HG02840 (cell line): ENCODE measurements around the gene FBXW7.

Experiments used
- ATAC-seq: cut with Tn5 transposase; IDR thresholded peaks from one replicate; pipeline ENCODE4 v1.9.1; 2021; ENCODE audit warnings: mild to moderate bottlenecking, moderate library complexity, moderate number of reproducible peaks; ENCODE audit not compliant: unreplicated experiment, low FRiP score

FBXW7 gene

DNA sequence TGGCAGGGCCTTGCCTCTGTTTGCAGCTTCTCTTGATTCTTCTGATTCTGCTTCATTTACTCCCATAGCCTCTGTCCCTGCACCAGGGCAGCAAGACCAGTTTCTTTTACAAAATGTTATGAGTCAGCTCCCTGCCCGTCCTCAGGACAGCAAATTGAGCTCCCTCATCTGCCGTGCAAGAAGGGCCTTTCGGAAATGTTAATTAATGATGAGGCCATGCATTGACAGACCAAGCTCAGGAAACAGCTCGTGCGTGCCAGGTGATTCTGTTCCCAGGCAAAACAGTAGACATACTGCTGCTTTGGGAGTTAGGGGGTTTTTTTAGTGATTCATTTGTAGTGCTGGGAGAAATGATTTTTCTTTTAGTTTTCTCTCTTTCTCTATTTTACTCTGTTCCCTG, 231.7 kb downstream of the FBXW7 start:
- peak; percentile 92 for ATAC-seq

DNA sequence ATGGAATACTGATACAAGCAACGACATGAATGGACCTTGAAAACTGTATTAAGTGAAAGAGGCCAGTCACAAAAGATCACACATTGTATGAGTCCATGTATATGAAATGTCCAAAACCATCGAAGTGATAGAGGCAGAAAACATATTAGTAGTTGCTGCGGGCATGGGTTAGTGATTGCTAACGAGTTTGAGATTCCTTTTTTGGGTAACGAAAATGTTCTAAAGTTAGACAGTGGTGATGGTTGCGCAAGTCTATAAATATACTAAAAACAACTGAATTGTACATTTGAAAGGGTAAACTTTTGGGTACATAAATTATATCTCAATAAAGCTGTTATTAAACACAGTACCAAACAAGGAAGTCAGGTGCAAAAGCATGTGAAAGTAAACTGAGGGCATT, 234.5 kb downstream of the FBXW7 start:
- ATAC-seq = no peak

DNA sequence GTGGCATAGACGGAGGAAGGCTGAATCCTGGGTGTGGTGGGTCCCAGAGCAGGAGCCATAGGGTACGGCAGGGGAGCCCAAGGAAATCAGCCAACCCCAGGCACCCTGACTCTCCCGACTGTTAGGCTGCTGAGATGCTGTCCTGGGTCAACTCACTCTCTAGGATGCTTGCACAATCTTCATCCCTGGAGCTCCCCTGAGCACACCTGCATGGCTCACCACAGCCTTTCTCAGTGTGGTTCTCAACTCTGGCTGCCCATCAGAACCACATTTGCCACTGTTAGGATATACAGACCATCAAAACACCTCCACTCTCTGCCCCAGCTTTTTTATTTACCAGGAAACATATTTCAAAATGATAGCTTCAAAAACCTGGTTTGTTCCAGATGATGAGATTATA, 236.3 kb downstream of the FBXW7 start:
- ATAC-seq = no peak

DNA sequence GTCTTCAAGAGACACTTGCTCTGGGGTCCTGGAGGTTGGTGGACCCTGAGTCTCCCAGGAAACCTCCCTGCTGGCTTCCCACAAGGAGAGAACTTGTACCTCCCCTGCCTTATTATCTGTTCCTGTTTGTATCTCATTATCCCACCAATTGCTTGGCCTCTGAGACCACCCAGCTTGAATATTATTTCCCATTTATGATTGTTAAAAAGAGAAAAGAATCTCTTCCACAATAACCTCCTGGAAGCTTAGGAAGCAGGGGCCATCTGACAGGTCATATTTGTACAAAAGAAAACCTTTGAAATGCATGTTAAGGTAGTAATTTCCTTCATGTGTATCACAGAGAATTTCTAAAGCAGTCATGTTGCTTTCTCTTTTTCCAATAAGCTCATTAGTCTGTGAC, 239.5 kb downstream of the FBXW7 start:
- no peak for ATAC-seq

DNA sequence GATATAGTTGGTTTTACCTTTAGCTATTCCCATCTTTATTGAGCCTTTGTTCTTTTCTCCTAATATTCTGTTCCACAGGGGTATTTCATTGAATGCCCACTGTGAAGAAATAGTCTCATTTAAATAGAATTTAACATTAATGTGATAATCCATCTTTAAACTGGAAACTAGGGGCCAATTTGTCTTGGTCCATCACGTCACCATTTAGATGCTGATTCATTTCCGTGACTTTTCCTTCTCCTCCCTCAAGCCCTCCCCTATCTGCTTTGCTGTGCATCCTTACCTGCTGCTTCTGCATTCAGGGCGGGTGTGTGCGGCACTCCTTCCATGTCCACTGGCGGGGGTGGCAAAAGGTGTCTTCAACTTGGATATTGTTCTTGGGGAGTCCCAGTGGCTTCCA, 241.1 kb downstream of the FBXW7 start:
- ATAC-seq = no peak

DNA sequence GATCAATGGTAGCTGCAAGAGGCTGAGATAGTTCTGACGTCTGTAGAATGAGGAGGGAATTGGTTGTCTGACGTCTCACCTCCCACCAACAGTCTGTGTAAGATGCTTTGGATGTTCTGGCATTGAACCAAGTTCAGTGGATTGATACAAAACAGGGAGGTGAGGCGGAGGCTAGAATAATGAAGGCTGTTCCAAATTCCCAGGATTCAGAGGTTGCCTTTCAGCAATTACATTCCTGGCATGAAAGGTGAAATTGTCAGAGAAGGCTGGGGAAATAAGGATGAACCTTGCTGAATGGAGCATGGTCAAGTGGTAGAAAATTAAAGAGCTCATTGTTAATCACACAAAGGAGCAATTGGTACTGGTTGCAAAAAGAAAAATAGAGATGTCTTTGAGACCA, 241.6 kb downstream of the FBXW7 start:
- no peak for ATAC-seq

DNA sequence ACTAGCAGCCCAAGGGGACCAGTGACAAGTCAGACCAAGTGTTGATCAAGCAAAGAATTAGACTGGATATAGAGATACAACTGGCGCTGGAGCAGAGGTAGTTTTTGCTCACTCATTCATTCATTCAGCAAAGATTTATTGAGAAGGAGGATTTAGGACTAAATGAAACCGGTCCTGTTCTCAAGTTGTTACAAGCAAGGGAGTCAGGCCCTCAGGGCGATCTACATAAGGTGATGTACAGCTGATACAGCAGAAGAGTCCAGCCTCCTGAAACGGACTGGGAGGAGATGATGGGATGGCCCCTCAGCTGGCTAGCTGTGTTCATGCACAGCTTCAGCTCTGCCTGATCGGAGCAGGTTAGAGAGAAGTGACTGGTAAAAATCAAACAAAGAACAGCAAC, 242.4 kb downstream of the FBXW7 start:
- no peak for ATAC-seq

DNA sequence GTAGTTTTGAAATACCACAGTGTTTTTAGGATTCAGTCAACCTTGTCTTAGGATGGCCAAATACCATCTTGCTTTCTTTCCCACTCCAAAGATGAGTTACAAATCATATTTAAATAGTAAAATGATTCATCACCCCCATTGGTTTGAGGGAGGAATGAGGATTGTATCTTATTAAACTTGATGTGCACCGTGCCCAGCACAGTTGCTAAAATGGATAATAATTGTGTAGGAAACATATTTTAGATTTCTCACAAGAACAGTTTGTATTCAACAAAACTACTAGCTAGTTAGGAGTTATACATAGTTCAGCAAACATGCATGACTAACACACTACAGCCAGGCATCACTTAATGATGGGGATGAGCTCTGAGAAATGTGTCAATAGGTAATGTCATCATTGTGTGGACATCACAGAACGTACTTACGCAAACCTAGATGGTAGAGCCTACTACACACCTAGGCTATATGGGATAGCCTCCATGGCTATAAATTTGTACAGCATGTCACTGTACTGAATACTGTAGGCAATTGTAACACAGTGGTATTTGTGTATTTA, 245.4 kb downstream of the FBXW7 start:
- no peak for ATAC-seq

DNA sequence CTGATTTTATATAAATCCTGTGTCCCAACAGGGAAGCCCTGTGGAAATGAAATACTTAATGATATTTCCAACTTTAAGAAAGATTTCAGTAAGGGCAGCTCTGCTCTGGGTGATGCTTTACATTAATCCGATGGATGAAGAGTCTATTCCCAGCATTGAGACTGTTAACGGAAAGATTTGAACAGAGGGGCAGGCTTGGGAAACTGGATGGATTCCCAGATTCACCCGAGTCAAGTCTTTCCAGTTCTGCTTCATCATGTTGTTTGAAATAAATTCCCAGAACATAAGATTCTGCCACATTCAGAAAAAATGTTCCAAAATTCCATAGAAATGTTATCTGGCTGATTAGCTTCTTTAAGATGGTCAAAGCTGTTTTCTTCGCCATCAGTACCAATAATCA, 246.0 kb downstream of the FBXW7 start:
- ATAC-seq = no peak

DNA sequence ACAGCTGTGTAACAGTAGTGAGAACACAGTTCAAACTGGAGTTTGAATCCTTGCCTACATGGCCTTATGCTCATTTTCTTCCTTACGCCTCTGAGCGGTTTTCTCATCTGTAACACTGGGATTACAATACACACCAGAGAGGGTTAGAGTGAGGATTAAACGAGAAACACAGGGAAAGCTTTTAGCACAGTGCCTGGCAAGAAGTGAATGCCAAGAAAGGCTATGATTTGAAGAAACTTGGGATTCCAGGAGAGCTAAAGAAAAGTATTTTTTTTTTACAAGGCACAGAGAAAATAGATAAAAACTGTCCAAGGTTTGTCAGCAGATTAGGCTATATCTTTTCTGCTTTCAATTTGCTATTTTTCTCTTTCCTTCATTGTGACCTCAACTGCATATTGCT, 246.4 kb downstream of the FBXW7 start:
- ATAC-seq = no peak

DNA sequence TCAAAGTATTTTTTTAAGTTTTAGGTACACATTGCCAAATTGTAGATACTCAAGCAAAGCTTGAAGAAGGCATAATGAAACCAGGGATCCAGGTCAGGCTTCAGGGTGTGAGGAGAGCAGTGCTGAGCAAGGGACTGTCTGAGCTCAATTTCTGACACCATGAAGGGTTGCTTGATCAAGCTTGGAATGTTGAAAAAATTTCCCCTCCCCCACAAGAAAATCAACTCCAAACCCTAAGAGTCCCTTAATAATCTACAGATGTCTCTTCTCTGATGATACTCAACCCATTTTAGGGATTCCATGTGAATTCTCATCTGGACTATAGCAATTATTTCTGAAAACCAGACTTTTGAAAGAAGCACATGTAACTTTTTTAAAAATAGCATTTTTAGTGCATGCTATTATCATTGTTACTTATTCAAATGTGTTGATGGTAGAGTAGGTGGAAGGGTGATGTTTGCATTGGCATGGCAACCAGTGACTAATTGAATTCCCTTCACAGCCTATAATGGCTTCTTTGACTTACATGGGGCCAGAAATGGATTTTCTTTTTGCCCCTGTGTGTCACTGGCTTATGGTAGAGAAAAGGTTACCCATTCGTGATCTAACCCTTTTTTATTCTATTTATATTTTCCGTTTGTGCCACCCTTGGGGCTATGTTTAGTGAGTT, 252.0 kb downstream of the FBXW7 start:
- no peak for ATAC-seq

DNA sequence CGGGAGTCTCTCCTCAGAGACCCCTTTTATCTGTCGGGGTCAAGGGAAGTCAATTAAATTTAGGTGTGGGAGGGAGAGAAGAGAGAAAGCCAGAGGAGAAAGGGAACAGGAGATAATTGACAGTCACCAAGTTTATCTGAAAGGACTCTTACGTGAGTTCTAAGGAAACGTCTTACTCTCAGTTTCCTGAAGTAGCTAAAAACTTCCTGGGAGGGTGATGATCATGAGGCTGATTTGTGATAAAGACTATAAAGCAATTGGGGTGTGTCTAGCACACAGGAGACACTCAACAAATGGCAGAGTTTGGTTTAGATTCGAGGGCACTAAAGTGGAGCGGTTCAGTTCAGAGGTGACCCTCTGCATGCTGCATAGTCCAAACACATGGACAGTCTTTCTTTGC, 254.1 kb downstream of the FBXW7 start:
- no peak for ATAC-seq

DNA sequence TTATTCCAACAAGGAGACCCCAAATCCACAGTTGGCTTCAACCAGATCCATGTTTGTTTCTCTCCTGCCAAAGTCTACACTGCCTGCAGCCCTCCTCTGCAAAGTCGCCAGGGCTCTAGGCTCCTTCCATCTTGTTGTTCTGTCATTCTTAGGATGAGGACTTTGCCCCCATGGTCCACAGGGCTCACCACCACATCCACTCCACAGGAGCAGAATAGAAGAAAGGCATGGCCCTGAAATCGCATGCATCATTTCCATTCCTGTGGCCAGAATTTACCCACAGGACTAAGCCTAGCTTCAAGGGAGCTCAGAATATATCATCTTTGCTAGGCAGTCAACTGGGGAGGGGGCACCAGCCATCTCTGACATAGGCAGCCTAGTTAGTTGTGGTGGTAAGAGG, 254.7 kb downstream of the FBXW7 start:
- no peak for ATAC-seq

DNA sequence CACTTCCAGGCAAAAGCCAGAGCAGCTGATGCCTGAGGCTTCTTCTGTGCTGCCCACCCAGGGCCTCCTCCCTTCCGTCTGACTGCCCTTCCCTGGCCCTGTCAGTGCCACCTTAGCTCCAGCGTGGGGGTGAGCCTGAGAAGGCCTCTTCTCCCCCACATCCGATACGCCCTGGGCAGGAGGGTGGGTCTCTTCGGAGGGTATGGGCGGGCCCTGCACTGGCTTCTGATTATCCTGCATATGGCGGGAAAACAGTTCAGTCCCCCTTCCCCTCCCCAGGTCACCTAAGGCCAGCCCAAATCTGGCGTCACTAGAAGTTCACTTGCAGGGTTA, 256.7 kb downstream of the FBXW7 start:
- no peak for ATAC-seq

DNA sequence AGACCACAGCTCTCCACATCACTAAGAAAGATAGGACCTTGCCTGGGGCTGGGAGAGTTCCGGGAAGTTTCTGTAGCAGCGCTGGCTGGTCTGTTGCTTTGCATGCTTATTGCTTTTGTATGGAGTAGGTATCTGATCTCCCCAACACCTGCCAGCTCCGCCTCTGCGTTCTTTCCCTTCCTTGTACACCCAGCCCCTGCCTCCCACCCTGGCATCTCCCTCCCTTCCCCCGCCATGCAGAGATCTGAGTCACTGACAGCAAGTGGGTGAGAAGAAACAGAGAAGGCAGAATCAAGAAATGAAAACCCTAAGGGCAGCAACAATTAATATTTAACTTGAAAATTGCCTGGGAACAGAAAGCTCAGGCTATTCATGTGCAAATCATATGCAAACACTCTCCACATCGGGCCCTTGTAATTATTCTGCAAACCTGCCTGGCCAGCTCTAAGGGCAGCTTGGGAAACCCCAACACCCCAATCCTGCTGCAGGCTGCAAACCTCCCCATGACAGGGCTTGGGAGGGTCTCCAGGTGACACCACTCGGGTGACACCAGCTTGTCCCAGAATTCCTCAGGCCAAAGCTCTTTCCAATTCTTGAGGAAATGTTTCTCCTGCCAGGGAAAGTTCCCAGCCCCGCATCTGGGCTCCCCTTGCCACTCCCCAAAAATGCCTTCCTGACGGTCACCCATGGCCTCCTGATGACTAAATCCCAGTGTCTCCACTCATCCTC, 257.2 kb downstream of the FBXW7 start:
- peak; percentile 61 for ATAC-seq

DNA sequence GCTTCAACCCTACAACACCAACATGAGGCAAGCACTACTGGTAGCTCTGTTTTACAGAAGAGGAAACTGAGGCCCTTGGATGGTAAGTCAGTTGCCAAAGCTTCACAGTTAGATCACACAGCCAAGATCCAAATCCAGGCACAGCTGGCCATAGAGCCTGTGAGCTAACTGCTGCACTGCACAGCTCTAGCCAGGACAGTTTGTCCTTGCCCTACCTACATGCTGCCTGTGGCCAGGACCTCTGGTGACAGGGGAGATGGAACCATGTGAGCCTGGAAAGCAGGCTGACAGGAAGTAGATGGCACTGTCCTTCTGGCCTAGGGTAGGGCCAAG, 257.8 kb downstream of the FBXW7 start:
- peak; percentile 29 for ATAC-seq

DNA sequence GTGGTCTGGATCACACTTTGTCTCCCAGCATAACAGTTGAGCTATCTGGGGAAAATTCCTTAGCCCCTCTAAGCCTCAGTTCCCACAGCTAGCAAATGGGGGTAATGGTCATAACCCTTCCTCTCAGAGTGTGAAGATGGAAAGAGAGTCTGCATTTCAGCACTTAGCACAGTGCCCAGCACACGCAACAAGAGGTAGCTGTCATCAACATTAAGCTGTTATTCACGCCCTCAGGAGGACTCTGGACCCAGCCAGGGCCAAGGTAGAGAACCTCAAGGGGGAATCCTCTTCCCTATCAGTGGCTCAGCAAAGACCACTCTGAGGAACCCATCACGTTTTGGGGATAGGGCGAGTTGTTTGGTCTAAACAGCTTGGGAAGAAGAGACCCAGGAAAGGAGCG, 258.6 kb downstream of the FBXW7 start:
- ATAC-seq = no peak

DNA sequence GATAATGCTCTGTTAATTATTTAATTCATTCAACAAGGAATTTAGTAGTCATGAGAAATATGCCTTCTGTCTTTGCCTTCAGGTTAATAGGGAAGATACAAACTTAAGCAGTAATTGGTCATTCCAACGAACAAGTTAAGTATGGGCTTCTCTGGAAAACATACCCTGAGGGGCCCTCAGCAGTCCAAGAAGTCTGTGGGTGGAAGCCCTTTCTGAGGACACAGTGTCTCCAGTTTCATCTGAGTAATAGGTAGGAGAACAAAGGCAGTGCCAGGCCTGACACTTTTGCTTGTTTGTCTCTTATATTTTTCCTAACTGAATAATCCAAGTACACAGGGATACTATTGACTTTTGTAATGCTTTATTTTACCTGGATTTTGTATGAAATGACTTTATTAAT, 262.5 kb downstream of the FBXW7 start:
- ATAC-seq = no peak
